GM23338 (cell line): ENCODE measurements around the gene FGFBP1. TPM values are rescaled to one million over a fixed set of nuclear protein-coding genes. Genes with fewer than 3 reads are reported as not detected.
A peak's percentile ranks its signal among the peaks of the same experiment; 100 is the strongest.

Source experiments
- ATAC-seq: fragments of 200-7000 bp; cut with Tn5 transposase; 3 replicates; pipeline ENCODE4 v1.9.1; 2020
- DNase-seq: peaks from one replicate; pipeline ENCODE4 v3.0.0-alpha.2; 2015; ENCODE audit warnings: low spot score
- H2AFZ ChIP-seq: fragments of 200-600 bp; sonication (generic); 2 replicates; pipeline ENCODE4 v1.8.0; 2016; ENCODE audit warnings: antibody characterized with exemption, mild to moderate bottlenecking, moderate library complexity
- H3F3A ChIP-seq: fragments of 200-600 bp; sonication (generic); replicated peaks from 2 replicates; pipeline ENCODE4 v1.8.0; 2017; ENCODE audit warnings: antibody characterized with exemption, mixed run types, low read depth
- H3K27ac ChIP-seq: fragments of 200-600 bp; sonication (generic); 2 replicates; pipeline ENCODE4 v1.6.1; 2016; ENCODE audit warnings: low read depth
- H3K27me3 ChIP-seq: fragments of 200-600 bp; sonication (generic); 2 replicates; pipeline ENCODE4 v1.8.0; 2016; ENCODE audit warnings: mild to moderate bottlenecking, mixed run types, moderate library complexity; ENCODE audit not compliant: insufficient read depth
- H3K36me3 ChIP-seq: fragments of 200-600 bp; sonication (generic); 2 replicates; pipeline ENCODE4 v1.8.0; 2016; ENCODE audit warnings: mild to moderate bottlenecking; ENCODE audit not compliant: insufficient read depth
- H3K4me1 ChIP-seq: fragments of 200-600 bp; sonication (generic); 2 replicates; pipeline ENCODE4 v1.8.0; 2016; ENCODE audit warnings: mild to moderate bottlenecking, moderate library complexity; ENCODE audit not compliant: insufficient read depth
- H3K4me2 ChIP-seq: fragments of 200-600 bp; sonication (generic); 2 replicates; pipeline ENCODE4 v1.7.1; 2017; ENCODE audit warnings: mixed run types
- H3K4me3 ChIP-seq: fragments of 200-600 bp; sonication (generic); 2 replicates; pipeline ENCODE4 v1.6.1; 2016; ENCODE audit warnings: mixed run types
- H3K79me2 ChIP-seq: fragments of 200-600 bp; sonication (generic); replicated peaks from 2 replicates; pipeline ENCODE4 v1.8.0; 2017; ENCODE audit warnings: mild to moderate bottlenecking; ENCODE audit not compliant: insufficient read depth
- H3K9me2 ChIP-seq: fragments of 200-600 bp; sonication (generic); 2 replicates; pipeline ENCODE4 v1.8.0; 2017; ENCODE audit not compliant: insufficient read depth
- H4K20me1 ChIP-seq: fragments of 200-600 bp; sonication (generic); replicated peaks from 2 replicates; pipeline ENCODE4 v1.8.0; 2017; ENCODE audit warnings: mild to moderate bottlenecking; ENCODE audit not compliant: insufficient read depth
- H3K27ac Mint-ChIP-seq: 2 replicates; pipeline ENCODE4 v1.8.0; 2020; ENCODE audit warnings: inconsistent platforms, mild to moderate bottlenecking, moderate library complexity, mixed read lengths
- H3K27me3 Mint-ChIP-seq: 3 replicates; pipeline ENCODE4 v1.8.0; 2022; ENCODE audit warnings: low read depth, mild to moderate bottlenecking, moderate library complexity, mixed read lengths, inconsistent platforms; ENCODE audit not compliant: insufficient read depth, poor library complexity
- H3K36me3 Mint-ChIP-seq: 3 replicates; pipeline ENCODE4 v1.8.0; 2021; ENCODE audit warnings: low read depth, mild to moderate bottlenecking, inconsistent platforms, moderate library complexity, mixed read lengths
- H3K4me1 Mint-ChIP-seq: 3 replicates; pipeline ENCODE4 v1.8.0; 2020; ENCODE audit warnings: mild to moderate bottlenecking, inconsistent platforms, mixed read lengths
- H3K4me3 Mint-ChIP-seq: 3 replicates; pipeline ENCODE4 v1.8.0; 2021; ENCODE audit warnings: moderate library complexity, mild to moderate bottlenecking, inconsistent platforms, mixed read lengths
- H3K9me3 Mint-ChIP-seq: 3 replicates; pipeline ENCODE4 v1.8.0; 2020; ENCODE audit warnings: moderate library complexity, mild to moderate bottlenecking, inconsistent platforms, mixed read lengths
- CREB1 ChIP-seq: fragments of 250-450 bp; sonication (Bioruptor Pico); IDR thresholded peaks from 2 replicates; pipeline ENCODE4 v1.5.0; 2020; ENCODE audit warnings: low read depth, mild to moderate bottlenecking, moderate library complexity
- ETS1 ChIP-seq: IDR thresholded peaks from 2 replicates; pipeline ENCODE4 v1.6.1; 2016; ENCODE audit warnings: antibody characterized with exemption
- EZH2phosphoT487 ChIP-seq: fragments of 200-600 bp; sonication (generic); IDR thresholded peaks from one replicate; pipeline ENCODE4 v1.8.1; 2018; ENCODE audit warnings: antibody characterized with exemption; ENCODE audit not compliant: unreplicated experiment
- ZNF462 ChIP-seq: fragments of 250-450 bp; sonication (Bioruptor Pico); IDR thresholded peaks from 2 replicates; pipeline ENCODE4 v1.5.0; 2020; ENCODE audit warnings: mild to moderate bottlenecking, moderate library complexity
- polyA plus RNA-seq: library from polyadenylated mRNA; unstranded; fragments of >200 nt; fragmentation: Nextera tagmentation; extraction: Ambion mirVana; gene quantifications from 2 replicates; pipeline ENCODE4 v1.2.1, GENCODE V29; 2016
- total RNA-seq: library from RNA; depleted of rRNA; stranded (reverse); fragments of >200 nt; shearing (Covaris generic); gene quantifications from 2 replicates; pipeline ENCODE4 v1.2.3, GENCODE V29; 2014
- TF ChIP-seq, protein P1 (sequence below), 2 experiments: fragments of 200-600 bp in 1 of 2; sonication (generic) in 1 of 2; conservative IDR thresholded peaks; 2 replicates each; pipeline versions ENCODE4 v1.5.1 to v1.6.1; 2016 to 2017; ENCODE audit warnings: antibody characterized with exemption in 2 of 2, low read depth in 2 of 2, mild to moderate bottlenecking in 2 of 2, moderate library complexity in 1 of 2

FGFBP1 gene
- total and polyA plus RNA-seq, 2 experiments from 2014 or later: 0.15 TPM; not detected in 1

DNA sequence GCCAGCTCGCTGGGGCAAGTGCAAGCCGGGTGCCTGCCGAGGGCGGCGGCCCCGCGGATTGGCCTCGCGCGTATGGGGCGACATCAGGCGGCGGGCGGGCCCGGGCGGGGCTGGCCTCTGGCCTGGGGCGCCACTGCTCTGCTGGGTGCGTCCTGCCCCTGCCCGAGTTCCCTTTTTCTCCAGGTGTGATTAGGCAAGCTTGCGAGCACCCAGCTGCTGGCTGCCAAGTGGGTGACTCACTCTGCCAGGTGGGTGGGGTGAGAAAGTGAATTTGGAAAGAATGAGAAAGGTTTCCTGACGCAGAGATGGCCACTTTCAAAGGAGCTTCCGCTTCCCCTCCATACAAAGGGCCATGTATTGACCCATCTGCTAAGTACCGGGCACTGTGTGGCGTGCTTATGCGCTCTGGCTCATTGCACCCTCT lies 32.5 kb downstream of the FGFBP1 start:
- peak overlapping the region; percentile 87 for H3K27ac ChIP-seq
- H3K27ac Mint-ChIP-seq: no peak overlapping the region
- H3K79me2 ChIP-seq: no peaks in the 10 kb centered on the region
- H3K27me3 ChIP-seq: no peaks in the 10 kb centered on the region
- peak overlapping the region; percentile 61 for H3K4me2 ChIP-seq
- 0 out of 2 replicates have a peak, but pooled peaks cover 3% of the 10 kb centered on the region for H3F3A ChIP-seq
- peak overlapping the region; percentile 88 for H2AFZ ChIP-seq
- H3K4me3 ChIP-seq: peak overlapping the region; percentile 37; the same call in 1 of the 2 replicates
- peaks cover 9% of the 10 kb centered on the region for H3K27me3 Mint-ChIP-seq
- H3K4me3 Mint-ChIP-seq: peak overlapping the region; percentile 19; the same call in 1 of the 3 replicates
- no peaks in the 10 kb centered on the region for H3K4me1 Mint-ChIP-seq
- TF ChIP-seq EZH2phosphoT487: no peak
- TF ChIP-seq, protein P1, sequence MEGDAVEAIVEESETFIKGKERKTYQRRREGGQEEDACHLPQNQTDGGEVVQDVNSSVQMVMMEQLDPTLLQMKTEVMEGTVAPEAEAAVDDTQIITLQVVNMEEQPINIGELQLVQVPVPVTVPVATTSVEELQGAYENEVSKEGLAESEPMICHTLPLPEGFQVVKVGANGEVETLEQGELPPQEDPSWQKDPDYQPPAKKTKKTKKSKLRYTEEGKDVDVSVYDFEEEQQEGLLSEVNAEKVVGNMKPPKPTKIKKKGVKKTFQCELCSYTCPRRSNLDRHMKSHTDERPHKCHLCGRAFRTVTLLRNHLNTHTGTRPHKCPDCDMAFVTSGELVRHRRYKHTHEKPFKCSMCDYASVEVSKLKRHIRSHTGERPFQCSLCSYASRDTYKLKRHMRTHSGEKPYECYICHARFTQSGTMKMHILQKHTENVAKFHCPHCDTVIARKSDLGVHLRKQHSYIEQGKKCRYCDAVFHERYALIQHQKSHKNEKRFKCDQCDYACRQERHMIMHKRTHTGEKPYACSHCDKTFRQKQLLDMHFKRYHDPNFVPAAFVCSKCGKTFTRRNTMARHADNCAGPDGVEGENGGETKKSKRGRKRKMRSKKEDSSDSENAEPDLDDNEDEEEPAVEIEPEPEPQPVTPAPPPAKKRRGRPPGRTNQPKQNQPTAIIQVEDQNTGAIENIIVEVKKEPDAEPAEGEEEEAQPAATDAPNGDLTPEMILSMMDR (conservative IDR thresholded peaks at IDR 0.05; ENCODE audit: low read depth in 2 of 2): 0 out of 4 replicates have a peak, but pooled peaks of 1 of the 2 experiments have one; percentile 12
- TF ChIP-seq ZNF462 (CRISPR knock-in tag): no peak
- no peak for TF ChIP-seq ETS1
- TF ChIP-seq CREB1 (CRISPR knock-in tag): no peak
- no peaks in the 10 kb centered on the region for H3K36me3 Mint-ChIP-seq
- H3K4me1 ChIP-seq: peaks cover 6% of the 10 kb centered on the region
- peaks cover 13% of the 10 kb centered on the region; the same call in 2 of the 3 replicates for H3K9me3 Mint-ChIP-seq
- no peaks in the 10 kb centered on the region for H4K20me1 ChIP-seq
- peaks cover 5% of the 10 kb centered on the region; the same call in 1 of the 2 replicates for H3K36me3 ChIP-seq
- ATAC-seq (peak; percentile 98), DNase-seq (peak; percentile 75)
- peaks cover 13% of the 10 kb centered on the region for H3K9me2 ChIP-seq
